Right ventricle myocardium inferior (tissue), 1 donor: ENCODE measurements around the gene CC2D2A. TPM values are rescaled to one million over a fixed set of nuclear protein-coding genes. Genes with fewer than 3 reads are reported as not detected.

Experiments used
- ATAC-seq: fragments of 200-7000 bp; cut with Tn5 transposase; one replicate; pipeline ENCODE4 v1.9.1; 2020; ENCODE audit warnings: mild to moderate bottlenecking, moderate library complexity
- DNase-seq: peaks from one replicate; pipeline ENCODE4 v3.0.0; 2021; ENCODE audit errors: missing footprints
- intact Hi-C: fragments of 100-400 bp; cut with DNase I; formaldehyde crosslinking; loops from one replicate; pipeline ENCODE4 v1.11.0; 2022
- long read RNA-seq: library from polyadenylated mRNA; unstranded; transcript quantifications from one replicate; pipeline ENCODE4 v2.0.0, GENCODE V29; 2021
- total RNA-seq: library from RNA; stranded (reverse); fragmentation: NEBNext Ultra II Directional; extraction: Animal tissue kit (Norgen Biotek cat#: 25700); gene quantifications from one replicate; pipeline ENCODE4 v1.2.1, GENCODE V29; 2021
- donor health status: DM: no; HTN: yes; CAD: no; lungs with severe emphysema.

Gene CC2D2A
- 8.6 TPM for total RNA-seq
- long read RNA-seq, partial matches to known transcripts = 2 of 3 reads
- long read RNA-seq, other reads (novel, unspliced or antisense) = 0 of 3 reads

DNA sequence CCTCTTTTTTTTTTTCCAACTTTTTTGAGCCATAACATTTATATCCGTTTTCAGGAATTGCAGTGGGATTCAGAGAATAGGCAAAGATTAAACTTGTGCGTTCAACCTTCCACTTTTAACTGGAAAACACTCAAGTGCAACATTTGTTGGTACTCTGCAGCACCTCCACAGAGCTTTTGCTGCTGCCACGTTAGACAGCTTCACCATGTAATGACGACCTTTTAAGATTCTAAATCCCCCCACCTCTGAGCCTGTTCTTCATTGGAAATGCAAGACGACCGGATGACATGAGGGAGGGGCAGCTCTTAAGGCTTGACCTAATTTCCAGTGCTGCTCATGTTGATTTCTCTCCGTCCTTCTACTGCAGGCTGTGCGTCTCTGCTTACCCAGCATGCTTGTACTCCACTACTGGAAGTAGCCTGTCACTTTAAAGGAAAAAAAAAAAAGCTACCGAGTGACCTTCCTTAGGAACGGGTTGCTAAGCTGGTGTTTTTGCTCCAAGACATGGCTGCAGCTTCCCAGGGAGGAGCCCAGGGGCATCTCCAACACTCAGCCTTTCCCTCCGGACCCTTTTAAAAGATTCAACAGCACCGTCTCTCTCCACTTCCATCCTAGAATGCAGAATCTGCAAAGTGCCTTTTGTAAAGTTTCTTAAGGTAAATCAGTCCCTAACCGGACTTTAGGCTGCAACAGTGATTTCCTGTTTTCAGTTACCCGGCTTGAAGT, at the start of gene CC2D2A:
TSS of gene CC2D2A (plus strand) at position 481 of the 726 bp plus-strand sequence. CDS start 6,051 bp downstream, outside the sequence.
- ATAC-seq (peak; percentile 86), DNase-seq (no peak)
- intact Hi-C loops = no loop called here

DNA sequence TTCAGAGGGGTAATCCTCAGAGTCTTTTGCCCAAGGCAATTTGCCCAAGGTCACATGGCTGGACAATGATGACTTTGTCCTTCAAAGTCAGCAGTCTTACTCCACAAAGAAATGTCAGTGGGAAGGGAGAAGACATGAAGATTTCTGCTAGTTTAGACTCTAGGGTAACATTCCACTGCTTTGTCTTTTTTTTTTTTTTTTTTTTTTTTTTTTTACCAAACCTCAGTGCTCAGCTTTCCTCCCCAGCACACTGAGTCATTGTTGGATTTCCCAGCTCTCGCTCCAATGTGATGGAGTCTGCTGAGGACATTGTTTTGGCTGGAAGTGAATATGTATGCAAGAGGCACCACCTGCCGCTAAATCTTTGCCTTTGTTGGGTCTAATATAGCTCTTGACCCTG, 49.0 kb upstream of the CC2D2A start:
- DNase-seq = no peak
- intact Hi-C loops = no loop called here
- ATAC-seq = no peak

DNA sequence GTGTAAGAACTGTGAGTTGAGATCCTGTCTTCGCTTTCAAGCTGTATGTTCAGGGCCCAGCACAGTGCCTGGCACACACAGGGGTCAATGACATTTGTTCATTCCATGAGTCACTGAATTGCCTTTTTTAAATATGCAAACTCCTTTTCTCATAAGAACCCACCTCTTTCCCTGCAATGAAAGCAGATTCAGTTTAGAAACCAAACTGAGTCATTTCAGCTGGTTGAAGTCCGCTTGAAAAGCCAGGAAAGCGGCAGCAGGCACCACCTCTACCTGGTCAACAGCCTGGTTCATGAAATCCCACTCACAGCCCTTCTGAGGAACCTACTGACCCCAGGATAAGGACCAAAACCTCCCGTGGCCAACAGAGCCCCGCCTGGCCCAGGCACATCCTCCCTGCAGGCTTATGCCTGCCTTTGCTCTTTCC, 46.4 kb upstream of the CC2D2A start:
- intact Hi-C loops = no loop called here

DNA sequence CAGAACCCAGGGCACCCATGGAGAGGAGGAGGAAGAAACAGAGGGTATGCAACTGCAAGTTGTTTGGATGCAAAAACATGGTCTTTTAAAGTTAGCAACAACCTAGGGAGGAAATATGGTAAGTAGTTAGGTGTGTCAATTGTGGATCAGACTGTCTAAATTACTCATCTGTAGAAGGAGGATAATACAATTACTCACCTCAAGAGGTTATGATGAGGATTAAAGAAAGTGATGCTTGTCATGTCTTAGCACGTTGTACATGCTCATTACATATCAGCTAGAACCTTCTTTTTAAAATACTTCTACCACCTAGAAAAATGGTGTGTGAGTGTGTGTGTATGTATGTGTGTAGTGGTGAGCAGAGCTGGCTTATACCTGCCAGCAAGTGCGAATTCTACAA, 44.2 kb upstream of the CC2D2A start:
- ATAC-seq (no peak), DNase-seq (no peak)
- intact Hi-C loops = no loop called here

More for the DNA sequence above, 46.4 kb upstream of the CC2D2A start:
- ATAC-seq (no peak), DNase-seq (no peak)

DNA sequence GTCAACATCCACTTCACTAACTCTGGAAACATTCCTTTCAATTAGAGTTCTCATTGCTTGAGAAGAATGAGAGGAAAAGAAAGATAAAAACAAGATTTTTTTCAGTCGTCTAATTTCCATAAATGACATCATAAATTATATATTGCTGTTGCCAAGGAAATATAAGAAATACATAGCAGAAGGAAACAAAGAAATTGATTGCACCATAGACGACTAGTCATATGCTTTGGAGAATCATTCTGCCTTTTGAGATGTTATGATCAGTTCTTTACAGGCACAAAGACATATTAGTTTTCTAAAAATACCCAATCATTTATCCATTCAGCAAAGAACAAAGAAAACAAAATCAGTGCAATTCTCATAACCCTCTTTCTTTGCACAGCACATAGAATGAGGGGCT, 42.5 kb upstream of the CC2D2A start:
- ATAC-seq (no peak), DNase-seq (no peak)
- intact Hi-C loops = no loop called here

DNA sequence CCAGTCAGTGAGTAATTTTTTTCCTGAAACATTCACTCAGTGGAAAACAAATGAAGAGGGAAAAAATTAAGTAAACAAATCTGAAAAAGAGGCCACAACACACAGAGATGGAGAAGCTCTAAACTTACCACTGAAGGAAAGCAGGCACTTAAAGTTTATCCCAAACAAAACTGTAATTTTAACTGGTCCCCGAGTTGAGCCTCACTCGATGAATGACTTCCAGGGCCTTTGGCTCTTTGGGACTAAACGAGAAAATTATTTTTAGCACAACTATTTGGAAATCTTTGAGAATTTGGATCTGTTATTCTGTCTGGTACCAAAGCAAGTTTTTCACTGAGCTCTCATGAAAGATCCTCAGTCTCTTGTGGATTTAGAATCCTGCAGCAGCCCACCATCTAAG, 42.0 kb upstream of the CC2D2A start, which contains the start of gene C1QTNF7:
TSS of gene C1QTNF7 (plus strand) at position 333 of the 400 bp plus-strand sequence. CDS start 7,711 bp downstream, outside the sequence.
- intact Hi-C loops = no loop called here
- ATAC-seq (peak; percentile 70), DNase-seq (no peak)

DNA sequence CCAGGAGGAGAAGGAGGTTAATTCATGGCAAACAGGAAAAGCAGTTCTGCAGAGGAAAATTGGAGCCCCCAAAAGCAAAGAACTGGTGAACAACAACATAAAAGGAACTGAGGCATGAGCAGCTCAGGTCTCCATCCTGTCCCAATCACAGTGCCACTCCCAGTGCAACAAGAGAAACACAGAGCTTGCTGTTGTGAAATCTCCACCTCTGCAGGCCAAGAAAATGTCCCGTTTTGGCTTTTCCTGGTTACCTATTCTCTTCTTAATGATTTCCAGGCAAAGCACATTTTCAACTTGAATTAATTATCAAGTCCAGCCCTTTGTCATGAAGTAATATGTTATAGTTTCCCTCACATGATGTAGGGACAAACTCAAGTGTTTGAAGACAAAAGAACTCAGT, 41.1 kb upstream of the CC2D2A start:
- no peak for DNase-seq
- intact Hi-C loops = no loop called here
- peak; percentile 64 for ATAC-seq

DNA sequence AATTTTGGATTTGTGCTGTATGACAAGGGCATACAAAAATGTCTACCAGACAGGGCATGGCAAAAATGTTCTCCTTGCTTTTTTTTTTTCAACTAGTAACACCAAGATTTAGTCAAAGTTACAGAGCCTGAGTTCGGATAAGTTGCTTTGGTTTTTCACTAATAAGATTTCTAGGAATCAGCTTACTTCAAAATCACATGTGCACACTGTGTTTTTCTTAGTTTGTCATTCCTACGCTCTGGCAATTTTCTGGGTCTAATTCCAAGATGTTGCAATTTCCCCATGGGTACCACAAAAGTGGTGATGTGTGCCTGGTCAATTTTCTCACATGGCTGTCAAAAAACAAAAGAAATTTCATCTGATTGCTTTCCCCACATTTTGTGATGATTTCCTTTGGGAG, 35.6 kb upstream of the CC2D2A start:
- DNase-seq (no peak), ATAC-seq (peak; percentile 46)

DNA sequence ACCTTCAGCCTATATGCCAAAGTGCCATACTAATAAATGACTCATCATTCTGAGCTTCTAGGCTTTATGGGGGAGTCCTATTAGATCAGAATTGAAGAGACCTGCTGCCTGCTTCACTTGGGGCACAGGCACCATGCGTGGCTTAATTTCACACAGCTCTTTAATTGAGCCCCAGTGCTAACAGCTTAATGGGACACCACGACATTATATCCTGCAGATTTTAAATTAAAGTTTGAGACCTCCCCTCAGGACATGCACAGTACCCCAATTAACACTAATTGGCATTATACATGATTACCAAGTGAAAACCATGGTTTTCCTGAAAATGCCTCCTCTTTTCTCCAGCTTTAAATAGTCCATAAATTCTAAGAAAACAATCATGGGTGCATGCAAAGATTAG, 35.0 kb upstream of the CC2D2A start:
- DNase-seq (no peak), ATAC-seq (no peak)
- intact Hi-C loops = no loop called here

More for the DNA sequence above, 35.6 kb upstream of the CC2D2A start:
- intact Hi-C loops = no loop called here

DNA sequence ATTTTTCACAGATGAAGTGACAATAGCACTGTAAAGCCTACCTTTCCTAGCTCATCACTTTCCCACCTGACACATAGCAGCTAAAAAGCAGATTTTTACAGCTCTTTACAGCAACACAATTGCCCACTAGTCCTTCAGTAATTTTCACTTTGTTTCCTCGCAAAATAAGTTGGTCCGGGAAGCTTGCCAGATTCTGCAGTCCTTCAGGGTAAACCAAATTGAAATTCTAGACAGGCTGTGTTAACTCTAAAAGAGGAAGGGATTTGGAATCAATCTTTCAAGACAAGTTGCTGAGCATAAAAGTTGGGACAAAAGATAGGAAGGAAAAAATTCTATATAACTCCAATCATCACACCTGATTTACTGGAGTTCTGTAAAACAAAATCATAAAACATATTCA, 33.2 kb upstream of the CC2D2A start:
- ATAC-seq = no peak
- DNase-seq = no peak
- intact Hi-C loops = no loop called here

DNA sequence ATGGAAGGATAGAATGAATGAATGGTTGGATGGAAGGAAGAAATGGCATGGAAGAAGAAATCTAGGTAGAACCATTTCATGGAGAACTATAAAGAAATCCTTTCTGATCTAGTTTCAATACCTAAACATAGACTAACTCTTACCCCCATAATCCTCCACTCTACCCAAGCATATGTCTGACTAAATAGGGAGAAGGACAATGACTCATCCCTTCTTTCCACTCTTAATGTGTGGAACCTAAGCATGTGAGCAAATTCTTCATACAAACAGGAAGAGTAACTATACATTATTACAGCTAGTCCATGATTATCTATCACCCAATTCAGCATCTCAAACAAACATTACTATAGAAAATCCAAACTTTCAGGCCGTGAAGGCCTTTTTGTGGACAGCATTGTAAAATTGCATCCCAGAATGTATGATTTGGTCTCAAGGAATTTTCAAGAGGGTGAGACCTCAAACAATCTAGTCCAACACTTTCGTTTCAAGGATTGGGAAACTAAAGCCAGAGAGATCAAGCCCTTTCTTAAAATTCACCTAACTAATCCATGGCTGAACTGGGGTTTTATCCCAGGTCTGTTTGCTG, 30.6 kb upstream of the CC2D2A start:
- no peak for ATAC-seq
- no peak for DNase-seq
- intact Hi-C loops = no loop called here

DNA sequence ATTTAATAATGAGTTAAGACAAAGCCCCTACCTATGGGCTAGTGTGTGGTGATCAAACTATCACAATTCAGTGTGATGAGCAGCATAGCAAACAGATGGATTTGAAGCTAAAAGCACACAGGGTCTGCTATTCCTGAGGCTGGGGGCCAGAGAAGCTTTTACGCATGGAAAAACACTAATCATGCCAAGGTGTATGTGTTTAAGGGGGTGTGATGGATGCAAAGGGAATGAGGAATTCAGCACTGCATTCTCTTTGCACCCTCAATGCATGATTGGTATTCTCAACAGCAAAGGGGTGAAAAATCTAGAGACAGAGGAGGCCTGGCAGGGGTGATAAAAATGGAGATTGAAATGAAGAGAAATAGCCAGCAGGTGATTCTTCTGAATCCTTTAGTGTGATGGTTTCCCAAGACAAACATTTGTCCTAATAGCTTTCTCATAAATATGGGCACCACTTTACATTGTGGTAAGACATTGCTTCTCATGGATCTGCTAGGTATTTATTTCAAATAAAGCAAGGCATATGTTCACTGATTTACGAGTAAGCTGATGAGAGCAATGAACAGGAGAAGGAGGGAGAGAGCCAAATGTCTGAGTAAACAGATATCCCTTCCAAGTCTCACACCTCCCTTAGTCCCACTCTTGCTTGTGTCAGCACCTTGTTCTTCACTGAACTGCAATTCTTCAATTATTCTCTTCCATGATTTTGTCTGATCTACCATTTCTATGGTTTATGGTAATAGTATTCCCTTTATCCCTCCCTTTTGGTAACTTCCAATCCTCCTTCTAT, 26.1 kb upstream of the CC2D2A start:
- ATAC-seq = no peak
- intact Hi-C loops = no loop called here

DNA sequence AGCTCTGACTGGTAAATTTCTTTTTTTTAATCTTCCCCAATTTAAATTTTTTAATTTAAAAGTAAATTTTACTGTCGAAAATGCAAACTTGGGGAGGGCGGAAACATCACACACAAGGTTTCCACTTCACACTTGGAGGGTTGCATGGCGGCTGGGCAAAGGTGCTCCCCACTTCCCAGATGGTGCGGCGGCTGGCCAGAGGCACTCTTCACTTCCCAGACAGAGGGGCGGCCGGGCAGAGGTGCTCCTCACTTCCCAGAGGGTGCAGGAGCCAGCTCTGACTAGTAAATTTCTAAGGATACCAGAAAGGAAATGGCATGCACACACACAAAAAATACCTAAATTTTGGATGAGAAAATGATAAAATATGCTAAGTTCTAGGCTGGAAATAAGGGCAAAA, 25.4 kb upstream of the CC2D2A start:
- DNase-seq = peak; percentile 65
- no peak for ATAC-seq
- intact Hi-C loops = no loop called here

More for the DNA sequence above, 26.1 kb upstream of the CC2D2A start:
- no peak for DNase-seq

DNA sequence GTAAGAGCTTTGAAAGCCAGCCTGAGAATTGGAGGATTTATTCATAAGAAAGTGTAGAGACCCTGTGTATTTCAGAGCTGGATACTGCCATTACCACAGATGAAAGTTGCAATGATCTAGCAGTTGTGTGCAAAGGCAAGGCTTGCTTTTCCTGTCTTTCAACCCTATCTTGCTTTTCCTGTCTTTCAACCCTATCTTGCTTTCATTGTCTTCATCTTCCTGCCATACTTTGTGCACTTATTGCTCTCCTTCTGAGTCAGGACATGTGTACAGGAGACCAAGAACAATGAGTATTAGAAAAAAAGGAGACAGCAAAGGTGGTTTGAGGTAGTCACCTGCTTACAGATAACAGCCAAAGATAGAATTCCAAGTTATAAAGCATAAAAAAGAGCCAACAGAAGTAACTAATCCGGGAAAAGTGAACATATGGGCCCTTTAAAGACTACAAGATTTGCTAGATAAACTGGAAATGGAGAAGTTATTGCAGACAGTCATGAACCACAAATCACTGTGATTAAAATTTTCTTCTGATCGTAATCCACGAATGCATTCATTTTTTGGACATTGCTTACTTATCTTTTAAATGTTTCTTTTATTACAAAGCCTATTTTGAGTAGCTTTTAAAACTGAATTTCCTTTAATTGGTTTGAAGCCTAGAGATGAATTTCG, 24.7 kb upstream of the CC2D2A start:
- intact Hi-C loops = no loop called here
- no peak for ATAC-seq
- no peak for DNase-seq

DNA sequence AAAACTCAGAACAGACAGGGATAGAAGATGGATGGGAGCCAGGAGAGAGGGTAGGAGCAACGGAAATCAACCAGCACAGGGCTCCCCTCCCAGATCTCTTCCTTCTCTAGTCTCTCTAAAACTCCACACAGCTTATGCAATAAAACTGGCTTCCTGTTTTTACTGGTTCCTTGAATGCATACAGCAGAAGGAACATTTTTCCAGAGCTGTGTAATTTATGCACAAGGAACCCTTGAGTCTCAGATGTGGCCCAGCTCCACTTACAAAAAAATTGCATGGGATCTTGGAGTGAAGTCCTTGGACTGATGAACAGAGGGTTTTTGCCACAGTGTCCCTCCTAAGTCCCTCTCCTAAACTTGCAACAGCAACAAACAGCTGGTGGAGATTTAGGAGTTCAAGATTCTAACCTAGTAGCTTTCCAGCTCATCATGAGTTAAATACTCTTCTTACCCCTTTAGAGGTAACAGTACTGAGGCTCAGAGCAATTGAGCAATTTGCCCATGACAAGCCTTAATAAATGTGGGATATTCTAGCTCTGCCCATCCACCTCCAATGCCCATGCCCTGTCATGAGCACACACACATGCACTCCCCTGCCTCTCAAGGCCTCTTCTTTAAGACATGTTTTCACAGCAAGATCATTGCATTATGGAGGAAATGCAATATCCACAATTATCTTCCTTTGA, 18.4 kb upstream of the CC2D2A start:
- ATAC-seq = peak; percentile 67
- DNase-seq = no peak

DNA sequence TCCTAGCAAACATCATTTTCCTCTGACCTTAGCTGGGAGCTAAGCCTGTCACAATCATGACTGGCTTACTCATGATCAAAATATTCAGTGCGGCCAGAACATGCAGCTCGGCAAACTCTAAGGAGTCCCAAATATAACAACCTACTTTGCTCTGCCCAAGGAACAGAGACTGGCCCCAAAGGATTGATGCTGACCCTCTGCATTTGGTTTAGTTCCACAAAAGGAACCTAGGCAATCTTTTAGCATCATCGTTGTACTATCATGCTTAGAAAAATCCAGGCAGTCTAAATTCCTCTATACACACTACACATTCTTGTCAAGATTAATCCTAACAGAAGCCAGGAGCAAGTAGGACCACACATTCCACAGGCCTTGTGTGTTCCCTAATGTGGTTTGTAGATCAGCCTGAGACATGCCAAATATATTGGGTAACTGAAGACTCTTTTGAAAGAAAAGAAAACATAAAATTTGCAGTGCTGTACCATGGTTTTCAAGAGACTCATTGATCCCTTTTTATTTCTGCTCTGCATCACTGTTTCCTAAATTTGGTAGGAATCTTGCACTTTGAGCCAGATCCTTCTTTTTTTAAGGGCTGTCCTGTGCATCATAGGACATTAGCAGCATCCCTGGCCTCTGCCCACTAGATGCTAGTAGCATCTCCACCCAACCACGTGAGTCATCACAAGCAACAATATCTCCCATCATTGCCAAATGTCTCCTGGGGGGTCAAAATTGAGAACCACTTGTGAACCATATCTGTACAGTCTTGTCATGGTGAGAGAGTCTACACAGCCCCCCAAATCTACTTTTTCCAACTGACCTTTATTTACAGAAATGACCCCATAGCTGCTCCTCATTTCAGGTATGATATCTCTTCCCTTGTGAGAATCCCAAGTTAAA, 17.6 kb upstream of the CC2D2A start:
- DNase-seq = no peak
- ATAC-seq = peak; percentile 62
- intact Hi-C loops = no loop called here

More for the DNA sequence above, 18.4 kb upstream of the CC2D2A start:
- intact Hi-C loops = no loop called here

DNA sequence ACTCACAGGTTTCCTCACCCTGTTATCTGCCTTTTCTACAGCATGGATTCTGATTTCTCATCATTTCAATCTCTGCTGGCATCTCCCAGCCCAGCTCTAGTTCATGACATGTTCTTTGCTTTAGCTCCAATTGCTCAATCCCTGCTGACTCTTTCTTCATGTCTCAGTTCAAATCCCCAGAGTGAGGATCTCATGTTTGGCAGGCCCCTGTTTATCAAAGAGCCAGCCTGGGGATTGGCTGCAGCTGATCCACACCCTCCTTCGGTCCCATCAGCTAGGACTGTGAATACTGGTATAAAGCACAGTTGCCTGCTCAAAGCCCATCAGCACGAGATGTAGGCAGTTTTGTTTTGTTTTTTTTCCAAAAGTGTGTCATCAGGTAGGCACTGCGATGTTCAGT, 14.4 kb upstream of the CC2D2A start:
- ATAC-seq (peak; percentile 85), DNase-seq (no peak)
- intact Hi-C loops = no loop called here
